Measurements from ENCODE around the gene TLCD3A. TPM values are rescaled to one million over a fixed set of nuclear protein-coding genes. Genes with fewer than 3 reads are reported as not detected.
"Not testable (repeated sequence)": the region's sequence is repeated elsewhere in the genome, so short reads cannot be mapped to it uniquely, and the experiment has no call there.

TLCD3A gene
- 10.2 and 11.3 TPM in 2 replicates for total RNA-seq
- 17.7 TPM for polyA plus RNA-seq (2012)

DNA sequence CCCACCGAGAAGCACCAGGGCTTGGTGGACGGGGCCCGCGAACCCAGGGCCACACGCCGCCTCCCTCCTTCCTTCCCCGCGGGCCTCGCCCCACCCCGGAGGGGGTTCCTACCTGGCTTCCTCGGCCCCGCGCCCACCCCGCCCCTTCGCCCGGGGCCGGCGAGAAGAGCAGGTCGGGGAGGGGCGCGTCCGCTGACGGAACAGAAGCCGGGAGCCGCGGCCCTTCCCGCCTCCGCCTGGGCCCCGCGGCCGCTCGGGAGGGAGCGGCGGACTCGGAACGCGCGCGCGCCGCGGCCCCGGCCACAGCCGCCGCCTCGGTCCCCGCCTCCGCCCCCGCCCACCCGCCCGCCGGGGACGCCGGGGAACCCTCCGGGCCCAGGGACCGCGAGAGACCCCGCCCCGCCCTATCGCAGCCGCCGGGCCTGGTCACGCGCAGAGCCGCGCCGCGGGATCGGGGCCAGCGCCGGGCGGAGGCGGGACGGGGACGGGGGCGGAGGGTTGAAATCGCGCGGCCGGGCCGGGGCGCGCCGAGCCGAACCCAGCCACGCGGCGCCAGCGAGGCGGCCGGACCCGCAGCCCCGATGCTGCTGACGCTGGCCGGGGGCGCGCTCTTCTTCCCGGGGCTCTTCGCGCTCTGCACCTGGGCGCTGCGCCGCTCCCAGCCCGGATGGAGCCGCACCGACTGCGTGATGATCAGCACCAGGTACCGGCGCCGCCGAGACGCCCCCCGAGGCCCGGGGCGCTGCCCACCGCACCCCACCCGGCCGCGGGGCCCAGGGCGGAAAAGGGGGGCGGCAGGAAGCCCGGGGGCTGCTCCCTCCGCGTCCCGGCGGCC, at the start of gene TLCD3A:
Gene TLCD3A, plus strand, starts transcription at position 530 of the 835 bp plus-strand sequence. Its CDS starts 52 bp downstream, at position 582.
- peak; percentile 68 for DNase-seq (ENCODE audit: low read depth)

DNA sequence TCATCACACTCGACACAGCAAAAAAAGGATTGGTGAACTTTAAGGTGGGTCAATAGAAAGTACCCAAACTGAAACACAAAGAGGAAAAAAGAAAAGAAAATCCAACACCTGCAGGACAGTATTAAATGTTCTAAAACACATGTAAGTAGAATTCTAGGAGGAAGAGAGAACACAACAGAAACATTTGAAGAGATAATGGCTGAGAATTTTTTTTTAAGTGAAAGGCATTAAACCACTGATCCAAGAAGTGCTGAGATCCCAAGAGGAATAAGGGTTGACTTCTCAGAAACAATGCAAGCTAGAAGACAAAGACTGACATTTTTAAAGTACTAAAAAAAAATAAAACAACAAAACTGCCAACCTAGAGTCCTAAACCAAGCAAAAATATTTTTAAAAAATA, 49.4 kb upstream of the TLCD3A start:
- no peak for DNase-seq (ENCODE audit: low read depth)

DNA sequence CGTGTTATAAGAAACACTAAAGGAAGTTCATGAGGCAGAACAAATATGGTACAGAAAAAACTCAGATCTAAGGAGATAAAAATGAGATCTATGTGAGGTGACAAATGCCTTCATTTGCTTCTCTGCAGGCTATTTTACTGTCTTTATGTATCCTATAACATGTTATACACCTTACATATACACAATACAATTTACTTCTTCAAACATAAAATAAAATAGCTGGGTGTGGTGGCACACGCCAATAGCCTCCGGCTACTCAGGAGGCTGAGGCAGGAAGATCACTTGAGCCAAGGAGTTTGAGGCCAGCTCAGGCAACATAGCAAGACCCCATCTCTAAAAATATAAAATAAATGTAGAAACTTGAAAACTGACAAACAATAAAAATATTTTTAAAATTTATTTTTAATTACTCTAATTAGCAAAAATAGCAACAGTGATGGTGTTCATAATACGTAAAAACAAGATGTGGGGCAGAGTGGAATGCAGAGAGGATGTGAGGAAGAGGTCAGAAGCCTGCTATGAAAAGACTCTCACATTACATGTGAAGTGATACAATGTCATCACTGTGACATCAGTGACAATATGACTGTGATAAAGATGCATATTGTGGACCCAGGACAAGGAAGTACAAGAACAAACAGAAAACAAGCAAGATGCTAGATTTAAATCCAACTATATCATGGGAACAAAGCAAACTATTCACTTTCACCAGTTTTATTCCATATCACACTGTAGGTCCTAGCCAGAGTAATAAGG, 48.7 kb upstream of the TLCD3A start:
- DNase-seq (ENCODE audit: low read depth), result no peak

DNA sequence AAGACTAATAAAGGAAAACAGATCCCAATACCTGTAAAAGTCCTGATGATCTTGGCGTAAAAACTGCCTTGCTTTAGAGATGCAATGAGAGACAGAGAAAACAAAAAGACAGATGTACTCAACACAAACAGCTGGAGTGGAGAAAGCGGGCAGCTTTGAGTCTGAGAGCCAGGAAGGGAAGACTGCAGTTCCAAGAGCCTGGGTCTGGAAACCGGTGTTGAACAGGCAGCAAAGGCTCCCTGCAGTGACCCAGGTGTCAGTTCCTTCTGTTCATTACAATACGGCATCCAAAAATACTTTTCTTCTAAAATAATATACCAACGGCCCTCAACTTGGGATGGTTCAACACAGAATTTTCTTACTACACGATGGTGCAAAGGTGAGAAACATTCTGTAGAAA, 47.4 kb upstream of the TLCD3A start:
- DNase-seq (ENCODE audit: low read depth), result no peak

DNA sequence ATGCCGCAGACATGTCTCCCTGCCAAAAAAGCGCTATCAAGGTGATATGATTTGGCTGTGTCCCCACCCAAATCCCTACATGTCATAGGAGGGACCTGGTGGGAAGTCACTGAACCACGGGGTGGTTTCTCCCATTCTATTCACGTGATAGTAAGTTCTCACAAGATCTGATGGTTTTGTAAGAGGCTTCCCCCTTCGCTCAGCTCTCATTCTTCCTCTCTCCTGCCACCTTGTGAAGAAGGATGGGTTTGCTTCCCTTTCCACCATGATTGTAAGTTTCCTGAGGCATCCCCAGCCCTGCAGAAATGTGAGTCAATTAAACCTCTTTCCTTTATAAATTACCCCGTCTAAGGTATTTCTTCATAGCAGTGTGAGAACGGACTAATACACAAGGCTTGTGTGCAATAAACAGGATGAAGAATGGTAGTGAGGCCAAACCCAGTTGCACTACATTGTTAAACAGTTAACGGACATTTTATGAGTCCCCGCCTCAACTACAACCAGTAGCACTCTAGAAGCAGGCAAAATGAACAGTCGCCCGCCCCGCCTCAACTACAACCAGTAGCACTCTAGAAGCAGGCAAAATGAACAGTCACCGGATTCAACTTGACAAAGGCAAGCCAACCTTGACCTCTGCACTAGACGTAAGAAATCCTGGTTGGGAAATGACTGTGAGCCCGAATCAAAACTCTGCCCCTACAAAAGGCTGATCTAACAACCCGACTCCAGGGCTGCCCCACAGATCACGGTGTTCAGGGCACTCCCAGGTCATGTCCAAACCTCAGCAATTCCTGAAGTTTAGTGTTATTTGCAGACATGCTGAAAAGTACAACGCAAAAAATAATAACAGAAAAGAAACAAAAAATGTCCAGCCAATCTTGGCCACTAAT, 44.1 kb upstream of the TLCD3A start:
- DNase-seq (ENCODE audit: low read depth), result peak; percentile 24

DNA sequence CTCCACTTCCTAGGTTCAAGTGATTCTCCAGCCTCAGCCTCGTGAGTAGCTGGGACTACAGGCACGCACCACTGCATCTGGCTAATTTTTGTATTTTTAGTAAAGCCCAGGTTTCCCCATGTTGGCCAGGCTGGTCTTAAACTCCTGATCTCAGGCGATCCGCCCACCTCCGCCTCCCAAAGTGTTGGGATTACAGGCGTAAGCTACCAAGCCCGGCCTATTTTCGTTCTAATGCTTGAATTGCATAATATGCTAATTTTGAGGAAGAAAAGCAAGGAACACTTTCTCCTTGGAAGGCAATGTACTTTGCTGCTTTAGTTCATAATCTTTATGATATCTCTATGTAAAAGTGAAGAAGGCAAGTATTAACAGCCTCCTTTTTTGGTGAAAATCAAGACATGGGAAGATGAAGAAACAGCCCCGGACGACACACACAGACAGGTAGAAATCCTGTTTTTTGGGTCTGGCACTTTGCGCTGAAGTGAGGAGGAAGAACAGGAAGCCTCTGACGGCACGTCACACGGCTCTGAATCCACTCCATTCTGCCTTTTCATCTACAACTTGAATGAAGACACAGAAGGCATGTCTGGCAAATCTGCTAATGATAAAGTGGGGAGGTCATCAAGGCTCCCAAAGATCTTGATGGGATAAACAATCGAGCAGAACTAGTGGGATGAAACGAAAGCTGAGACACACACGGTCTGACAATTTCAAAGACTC, 42.7 kb upstream of the TLCD3A start:
- DNase-seq (ENCODE audit: low read depth), result no peak

DNA sequence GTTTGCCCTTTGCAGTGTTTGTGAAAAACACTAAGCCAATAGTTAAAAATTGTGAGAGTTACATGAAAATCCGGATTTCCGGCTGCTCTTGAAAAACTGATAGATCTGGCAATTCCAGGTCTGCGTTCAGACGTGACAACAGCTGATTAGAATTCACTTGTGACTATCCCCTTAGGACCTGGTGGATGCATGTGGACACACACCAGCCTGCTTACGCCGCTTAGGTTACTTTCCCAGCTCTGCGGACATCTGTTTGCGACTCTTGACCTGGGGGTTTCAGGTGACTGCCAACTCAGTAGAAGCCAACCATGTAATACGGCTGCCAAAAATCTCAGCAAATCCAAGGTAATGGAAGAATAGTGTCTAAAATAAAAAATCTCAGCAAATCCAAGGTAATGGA, 42.0 kb upstream of the TLCD3A start:
- no peak for DNase-seq (ENCODE audit: low read depth)

DNA sequence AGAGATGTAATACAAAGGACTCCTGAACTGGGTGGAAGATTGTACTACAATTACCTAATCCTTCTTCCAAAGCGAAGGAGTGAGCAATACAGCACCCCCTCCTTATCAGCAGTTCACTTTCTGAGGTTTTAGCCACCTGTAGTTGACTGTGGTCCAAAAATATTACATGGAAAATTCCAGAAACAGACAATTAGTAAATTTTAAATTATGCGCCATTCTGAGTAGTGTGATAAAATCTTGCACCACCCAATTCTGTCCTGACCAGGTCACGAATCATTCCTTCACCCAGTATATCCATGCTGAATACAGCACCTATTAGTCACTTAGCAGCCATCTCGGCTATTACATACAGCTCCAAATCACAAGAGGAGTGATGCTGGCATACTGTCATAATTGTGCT, 41.0 kb upstream of the TLCD3A start:
- no peak for DNase-seq (ENCODE audit: low read depth)

DNA sequence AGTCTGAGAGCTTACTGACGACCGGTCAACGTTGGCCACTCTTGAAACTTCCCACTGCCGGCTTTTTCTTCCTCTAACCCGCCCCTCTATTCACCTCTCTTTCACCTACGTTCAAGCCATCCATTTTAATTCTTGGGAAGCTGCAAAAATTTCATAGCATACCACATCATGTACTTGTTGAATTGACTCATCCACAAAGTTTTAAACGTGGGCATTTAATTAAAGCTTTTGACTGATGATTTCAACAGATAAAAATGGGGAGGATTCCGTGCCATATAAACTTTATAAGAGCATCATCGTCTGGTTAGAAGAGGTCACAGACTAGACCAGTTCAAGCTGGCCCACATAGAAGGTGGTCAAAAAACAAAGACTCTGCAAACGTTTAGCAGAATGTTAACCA, 40.3 kb upstream of the TLCD3A start:
- peak; percentile 49 for DNase-seq (ENCODE audit: low read depth)

DNA sequence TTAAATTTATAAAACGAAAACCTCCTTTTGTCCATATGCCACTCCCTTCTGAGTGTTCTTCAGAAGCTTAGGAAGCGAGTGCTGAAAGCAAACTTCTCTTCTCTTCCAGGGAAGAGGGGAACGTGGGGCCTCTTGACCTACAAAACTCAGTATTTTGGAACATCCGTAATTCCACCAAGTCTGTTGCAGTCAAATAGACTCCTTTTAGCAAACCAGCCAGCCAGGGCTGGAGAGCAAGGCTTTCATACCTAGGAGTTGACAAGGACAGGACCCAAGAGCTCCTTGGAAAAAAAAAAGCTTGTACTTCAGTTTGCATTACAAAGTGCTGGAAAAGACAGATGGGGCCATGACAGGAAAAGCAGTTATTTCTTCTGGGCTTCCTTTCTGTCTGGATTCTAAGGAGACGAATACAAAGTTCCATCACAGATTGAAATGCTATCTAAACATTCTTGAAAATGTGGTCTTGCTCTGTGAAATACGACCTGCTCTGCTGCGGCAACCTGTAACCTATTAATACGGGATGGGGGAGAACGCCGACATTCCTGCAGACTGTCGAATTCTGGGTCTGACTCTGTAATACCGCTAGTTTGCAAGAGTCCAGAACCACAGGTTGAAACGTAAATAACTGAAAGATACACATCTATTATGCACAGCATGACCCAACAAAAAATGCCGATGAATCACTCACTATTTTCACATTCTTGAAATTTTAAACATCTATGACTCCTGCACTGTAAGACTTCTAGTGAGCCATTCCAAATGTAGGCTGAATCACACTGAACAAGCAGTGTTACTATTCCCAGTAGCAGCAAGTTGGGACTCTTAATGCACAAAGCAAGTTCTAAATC, 38.4 kb upstream of the TLCD3A start:
- DNase-seq (ENCODE audit: low read depth), result peak; percentile 61

DNA sequence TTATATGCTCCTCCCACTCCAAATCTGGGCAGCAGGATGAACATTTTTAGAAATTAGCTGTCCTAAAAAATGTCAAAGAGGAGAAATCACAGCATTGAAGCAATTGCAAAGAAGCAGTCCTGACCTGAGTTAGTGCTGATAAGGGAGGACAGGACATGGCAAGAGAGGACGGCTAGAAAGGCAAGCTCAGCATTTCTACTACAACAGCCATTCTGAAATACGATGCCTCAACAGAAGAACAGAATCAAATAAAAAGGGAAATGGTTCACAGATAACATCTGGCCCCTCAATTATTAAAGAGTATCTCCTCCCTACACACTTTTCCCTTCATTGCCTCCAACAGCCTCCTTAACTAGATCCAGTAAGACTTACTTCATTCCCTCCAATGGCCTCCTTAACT, 36.0 kb upstream of the TLCD3A start:
- DNase-seq (ENCODE audit: low read depth), result no peak

DNA sequence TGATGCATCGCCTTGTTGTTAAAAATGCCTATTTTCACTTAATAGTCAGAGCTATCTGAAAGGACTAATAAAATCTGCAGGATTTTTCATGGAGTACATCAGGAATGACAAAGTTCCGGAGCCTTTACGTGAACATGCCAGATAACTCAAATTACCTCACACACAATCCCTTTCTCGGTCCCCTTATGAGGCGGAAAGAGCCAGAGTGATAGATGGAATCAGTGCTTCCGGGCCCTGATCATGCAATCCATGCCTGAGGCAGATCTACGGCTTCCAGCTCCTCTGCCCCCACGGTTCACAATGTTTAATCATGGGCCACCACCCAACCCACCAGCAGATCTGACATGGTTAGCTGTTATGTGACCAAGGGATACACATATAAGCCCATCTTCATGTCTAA, 34.7 kb upstream of the TLCD3A start:
- DNase-seq (ENCODE audit: low read depth), result no peak

DNA sequence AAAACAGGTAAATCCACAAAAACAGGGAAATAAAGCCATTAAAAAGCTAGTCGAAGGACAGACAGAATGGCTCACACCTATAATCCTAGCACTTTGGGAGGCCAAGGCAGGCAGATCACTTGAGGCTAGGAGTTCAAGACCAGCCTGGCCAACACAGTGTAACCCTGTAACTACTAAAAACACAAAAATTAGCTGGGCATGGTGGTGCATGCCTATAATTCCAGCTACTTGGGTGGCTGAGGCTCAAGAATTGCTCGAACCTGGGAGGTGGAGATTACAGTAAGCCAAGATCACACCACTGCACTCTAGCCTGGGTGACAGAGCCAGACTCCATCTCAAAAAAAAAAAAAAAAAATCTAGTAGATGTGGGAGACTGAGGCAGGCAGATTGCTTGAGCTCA, 34.3 kb upstream of the TLCD3A start:
- not testable (repeated sequence) for DNase-seq (ENCODE audit: low read depth)

DNA sequence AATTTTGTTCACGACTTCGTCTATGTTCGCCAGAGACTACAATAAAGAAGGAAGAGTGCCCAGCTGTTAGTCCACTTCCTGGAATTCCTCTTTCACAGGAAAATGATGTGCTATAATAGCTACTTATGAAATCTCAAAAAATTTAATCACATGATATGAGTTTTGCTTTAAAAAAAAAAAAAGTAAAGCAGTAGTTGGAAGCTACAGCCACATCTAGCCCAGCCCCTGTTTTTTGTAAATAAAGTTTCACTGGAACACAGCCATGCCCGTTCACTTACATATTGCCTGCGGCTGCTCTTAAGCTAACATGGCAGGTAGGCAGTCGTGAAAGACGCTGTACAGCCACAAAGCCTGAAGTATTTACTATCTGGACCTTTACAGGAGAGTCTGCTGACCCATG, 33.1 kb upstream of the TLCD3A start:
- DNase-seq (ENCODE audit: low read depth), result no peak

DNA sequence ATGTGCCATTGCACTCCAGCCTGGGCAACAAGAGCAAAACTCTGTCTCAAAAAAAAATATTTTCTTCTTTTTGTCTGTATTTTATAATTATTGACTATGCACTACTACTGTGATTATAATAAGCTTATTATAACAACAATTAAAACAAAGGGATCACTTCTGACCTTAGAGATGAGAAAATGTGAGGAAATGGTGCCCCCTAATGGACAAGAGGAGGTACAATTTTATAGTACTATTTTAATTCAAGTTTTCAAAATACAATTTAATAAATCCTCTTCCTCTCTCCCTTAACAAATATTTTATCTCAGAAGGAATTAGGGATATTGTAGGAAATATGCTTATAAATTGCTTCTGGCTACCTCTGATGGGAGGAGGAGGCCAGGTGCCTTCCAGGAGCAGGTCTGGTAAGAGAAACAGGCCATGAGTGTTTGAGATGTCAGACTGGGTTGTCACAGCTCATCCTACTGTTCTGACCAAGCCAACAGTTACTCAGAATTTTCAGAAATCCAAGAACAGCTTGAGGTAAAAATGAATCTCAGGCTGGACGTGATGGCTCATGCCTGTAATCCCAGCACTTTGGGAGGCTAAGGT, 31.8 kb upstream of the TLCD3A start:
- peak; percentile 49 for DNase-seq (ENCODE audit: low read depth)

DNA sequence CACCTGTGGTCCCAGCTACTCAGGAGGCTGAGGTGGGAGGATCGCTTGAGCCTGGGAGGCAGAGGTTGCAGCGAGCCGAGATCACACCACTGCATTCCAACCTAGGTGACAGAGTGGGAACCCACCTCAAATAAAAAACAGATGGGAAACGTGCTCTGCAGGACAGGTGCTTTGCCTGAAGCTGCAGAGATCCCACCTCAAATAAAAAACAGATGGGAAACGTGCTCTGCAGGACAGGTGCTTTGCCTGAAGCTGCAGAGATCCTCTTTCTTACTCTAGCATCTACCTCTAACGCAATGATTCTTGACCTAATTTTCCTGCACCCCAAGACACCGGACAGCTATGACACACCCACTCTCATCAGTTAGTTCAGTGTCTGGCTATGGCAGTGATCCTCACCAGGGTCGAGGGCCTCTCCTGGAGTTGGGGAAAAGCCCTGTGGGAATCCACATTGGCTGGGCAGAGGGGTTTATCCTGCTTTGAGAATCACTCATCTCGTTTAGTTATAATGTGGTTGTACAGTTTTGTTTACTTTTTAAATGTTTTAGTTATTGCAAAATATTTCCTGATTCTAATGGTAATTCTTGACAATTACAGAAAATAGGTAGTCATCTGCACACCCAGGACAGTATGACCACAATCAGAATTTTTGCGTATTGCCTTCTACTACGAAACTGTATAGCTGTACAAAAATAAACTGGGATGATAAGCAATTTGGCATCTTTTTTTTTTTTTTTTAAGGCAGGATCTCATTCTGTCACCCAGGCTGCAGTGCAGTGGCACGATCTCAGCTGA, 29.1 kb upstream of the TLCD3A start:
- DNase-seq (ENCODE audit: low read depth), result no peak

DNA sequence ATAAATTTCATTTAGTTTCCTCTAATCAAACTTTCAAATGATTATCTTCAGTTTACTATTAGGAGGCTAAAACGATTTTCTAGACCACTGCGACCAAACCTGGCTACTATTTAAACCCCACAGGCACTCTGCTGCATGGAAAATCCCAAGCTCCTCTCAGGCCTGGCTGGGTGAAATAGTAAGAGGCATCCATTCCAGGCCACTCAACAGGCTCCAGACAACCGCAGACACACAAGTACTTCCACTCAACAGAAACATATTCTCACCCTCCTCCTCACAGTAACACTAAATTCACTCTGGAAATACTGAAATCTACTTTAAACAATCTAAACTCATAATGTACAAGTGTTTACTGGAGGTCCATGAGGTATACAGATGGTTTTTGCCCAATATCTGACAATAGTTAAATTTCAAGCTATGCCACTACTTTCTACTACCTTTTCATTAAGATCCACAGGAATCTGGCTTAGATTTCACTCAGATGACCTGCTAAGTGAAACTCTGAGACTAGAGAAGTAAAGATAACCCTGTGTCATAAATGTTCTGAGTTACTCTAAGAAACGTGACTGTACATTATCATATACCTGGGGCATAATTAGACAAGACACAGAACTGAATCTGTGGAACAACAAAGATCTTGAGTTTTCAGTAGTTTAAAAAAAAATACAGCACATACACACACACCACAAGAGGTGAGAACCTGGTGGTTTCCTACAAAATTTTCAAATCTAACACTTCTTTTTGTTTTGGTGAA, 28.1 kb upstream of the TLCD3A start:
- no peak for DNase-seq (ENCODE audit: low read depth)

DNA sequence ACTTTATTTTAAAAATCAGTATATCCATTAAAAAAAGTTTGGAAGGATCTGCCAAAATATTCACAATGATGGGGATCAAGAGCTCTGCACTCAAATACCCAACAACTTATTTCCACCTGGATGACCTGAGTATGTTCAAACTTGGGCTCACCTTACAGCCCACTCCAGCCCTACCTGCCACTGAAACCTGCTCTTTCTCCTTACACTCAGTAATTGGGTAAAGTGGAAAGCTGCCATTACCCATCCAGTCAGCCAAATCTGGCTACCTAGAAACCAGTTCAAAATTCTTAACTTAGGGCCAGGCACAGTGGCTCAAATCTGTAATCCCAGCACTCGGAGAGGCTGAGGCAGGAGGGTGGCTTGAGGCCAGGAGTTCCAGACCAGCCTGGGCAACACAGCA, 27.4 kb upstream of the TLCD3A start:
- DNase-seq (ENCODE audit: low read depth), result no peak
